ENCODE results near the gene BLOC1S1.

DNA sequence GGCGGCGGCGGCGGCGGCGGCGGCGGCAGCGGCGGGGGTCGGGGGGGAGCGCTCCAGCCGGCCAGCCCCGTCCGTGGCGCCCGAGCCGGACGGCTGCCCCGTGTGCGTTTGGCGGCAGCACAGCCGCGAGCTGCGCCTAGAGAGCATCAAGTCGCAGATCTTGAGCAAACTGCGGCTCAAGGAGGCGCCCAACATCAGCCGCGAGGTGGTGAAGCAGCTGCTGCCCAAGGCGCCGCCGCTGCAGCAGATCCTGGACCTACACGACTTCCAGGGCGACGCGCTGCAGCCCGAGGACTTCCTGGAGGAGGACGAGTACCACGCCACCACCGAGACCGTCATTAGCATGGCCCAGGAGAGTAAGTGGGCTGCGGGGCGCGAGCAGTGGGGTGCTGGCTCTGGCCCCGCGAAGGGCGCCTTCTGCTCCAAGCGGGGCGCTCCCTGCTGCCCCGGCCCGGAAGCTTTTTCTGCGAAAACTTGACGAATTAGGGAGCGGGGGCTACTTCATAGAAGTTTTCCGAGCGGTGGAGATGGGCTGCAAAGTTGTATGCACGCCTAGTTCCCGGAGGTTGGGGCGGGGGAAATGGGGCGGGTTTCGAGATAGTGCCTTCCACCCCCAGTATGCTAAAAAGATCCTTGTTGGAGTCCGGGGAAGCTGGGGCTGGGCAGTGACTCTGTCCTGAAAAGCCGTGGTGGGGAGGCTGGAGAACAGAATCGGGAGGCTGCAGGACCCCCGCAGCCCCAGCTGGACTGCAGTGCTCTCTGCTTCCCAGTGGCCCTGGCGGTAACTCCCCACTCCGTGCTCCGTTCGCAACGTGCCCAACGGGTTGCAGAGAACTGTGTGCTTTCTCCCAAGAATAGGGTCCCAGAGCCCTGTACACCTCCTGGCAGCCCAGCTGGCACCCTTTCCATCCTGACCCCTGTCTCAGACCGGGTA lies 27.8 kb downstream of the BLOC1S1 start:
- TF ChIP-seq, protein P1, sequence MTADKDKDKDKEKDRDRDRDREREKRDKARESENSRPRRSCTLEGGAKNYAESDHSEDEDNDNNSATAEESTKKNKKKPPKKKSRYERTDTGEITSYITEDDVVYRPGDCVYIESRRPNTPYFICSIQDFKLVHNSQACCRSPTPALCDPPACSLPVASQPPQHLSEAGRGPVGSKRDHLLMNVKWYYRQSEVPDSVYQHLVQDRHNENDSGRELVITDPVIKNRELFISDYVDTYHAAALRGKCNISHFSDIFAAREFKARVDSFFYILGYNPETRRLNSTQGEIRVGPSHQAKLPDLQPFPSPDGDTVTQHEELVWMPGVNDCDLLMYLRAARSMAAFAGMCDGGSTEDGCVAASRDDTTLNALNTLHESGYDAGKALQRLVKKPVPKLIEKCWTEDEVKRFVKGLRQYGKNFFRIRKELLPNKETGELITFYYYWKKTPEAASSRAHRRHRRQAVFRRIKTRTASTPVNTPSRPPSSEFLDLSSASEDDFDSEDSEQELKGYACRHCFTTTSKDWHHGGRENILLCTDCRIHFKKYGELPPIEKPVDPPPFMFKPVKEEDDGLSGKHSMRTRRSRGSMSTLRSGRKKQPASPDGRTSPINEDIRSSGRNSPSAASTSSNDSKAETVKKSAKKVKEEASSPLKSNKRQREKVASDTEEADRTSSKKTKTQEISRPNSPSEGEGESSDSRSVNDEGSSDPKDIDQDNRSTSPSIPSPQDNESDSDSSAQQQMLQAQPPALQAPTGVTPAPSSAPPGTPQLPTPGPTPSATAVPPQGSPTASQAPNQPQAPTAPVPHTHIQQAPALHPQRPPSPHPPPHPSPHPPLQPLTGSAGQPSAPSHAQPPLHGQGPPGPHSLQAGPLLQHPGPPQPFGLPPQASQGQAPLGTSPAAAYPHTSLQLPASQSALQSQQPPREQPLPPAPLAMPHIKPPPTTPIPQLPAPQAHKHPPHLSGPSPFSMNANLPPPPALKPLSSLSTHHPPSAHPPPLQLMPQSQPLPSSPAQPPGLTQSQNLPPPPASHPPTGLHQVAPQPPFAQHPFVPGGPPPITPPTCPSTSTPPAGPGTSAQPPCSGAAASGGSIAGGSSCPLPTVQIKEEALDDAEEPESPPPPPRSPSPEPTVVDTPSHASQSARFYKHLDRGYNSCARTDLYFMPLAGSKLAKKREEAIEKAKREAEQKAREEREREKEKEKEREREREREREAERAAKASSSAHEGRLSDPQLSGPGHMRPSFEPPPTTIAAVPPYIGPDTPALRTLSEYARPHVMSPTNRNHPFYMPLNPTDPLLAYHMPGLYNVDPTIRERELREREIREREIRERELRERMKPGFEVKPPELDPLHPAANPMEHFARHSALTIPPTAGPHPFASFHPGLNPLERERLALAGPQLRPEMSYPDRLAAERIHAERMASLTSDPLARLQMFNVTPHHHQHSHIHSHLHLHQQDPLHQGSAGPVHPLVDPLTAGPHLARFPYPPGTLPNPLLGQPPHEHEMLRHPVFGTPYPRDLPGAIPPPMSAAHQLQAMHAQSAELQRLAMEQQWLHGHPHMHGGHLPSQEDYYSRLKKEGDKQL (CRISPR knock-in tag; IDR thresholded peaks at IDR 0.05; ENCODE audit: borderline replicate concordance) = no peak
- TF ChIP-seq ZNF561 (CRISPR knock-in tag; conservative IDR thresholded peaks at IDR 0.05) = no peak
- no peak for TF ChIP-seq EZH2 (IDR thresholded peaks at IDR 0.05; ENCODE audit: borderline replicate concordance, low read depth, low read length)
- TF ChIP-seq CHD2 (IDR thresholded peaks at IDR 0.05; ENCODE audit: low read depth, low read length) = no peak
- no peak for TF ChIP-seq POLR2AphosphoS5 (IDR thresholded peaks at IDR 0.05; ENCODE audit: control insufficient read depth, insufficient read depth, low read depth, low read length)
- no peak for TF ChIP-seq GABPB2 (CRISPR knock-in tag; conservative IDR thresholded peaks at IDR 0.05)
- TF ChIP-seq GABPA (tag; conservative IDR thresholded peaks at IDR 0.05; ENCODE audit: low read depth) = no peak
- TF ChIP-seq RBM25 (IDR thresholded peaks at IDR 0.05; ENCODE audit: low read depth, low read length, severe bottlenecking) = no peak
- TF ChIP-seq POLR2A (conservative IDR thresholded peaks at IDR 0.05) = 0 out of 2 replicates have a peak, but pooled peaks have one; percentile 14
- no peak for TF ChIP-seq TCF7L2 (IDR thresholded peaks at IDR 0.05; ENCODE audit: low read depth, low read length)
- no peak for TF ChIP-seq RBM39 (optimal IDR thresholded peaks at IDR 0.05; ENCODE audit: low read depth, low read length)
